A549 (cell line): ENCODE data around the gene ATG9A. TPM values are rescaled to one million over a fixed set of nuclear protein-coding genes. Genes with fewer than 3 reads are reported as not detected.

Experiments
- ATAC-seq, 2 experiments: fragments of 200-7000 bp in 1 of 2; fragments of >200 bp in 1 of 2; cut with Nextera tagmentation in 1 of 2; cut with Tn5 transposase in 1 of 2; 3 replicates each; pipeline versions ENCODE4 v1.8.0 to v1.9.1; 2018 to 2020; ENCODE audit warnings: mild to moderate bottlenecking in 1 of 2, moderate library complexity in 1 of 2
- CTCF ChIA-PET: fragments of 300-600 bp; sonication (Branson Sonifier 250); formaldehyde crosslinking; extraction: SDS; loops from one replicate; lab custom pipeline; 2021; ENCODE audit warnings: antibody characterized with exemption, inconsistent platforms; lab: Yijun Ruan, JAX
- POLR2A ChIA-PET: fragments of 350-600 bp; formaldehyde crosslinking; extraction: SDS; loops from one replicate; lab custom pipeline; 2021; ENCODE audit warnings: antibody characterized with exemption, inconsistent platforms; lab: Yijun Ruan, JAX
- DNase-seq, 2 experiments: peaks; one replicate each; pipeline versions ENCODE4 v3.0.0 to v3.0.0-alpha.2; 2011 to 2016; ENCODE audit warnings: low read depth in 1 of 2, low spot score in 1 of 2
- FAIRE-seq: peaks from 2 replicates; lab custom pipeline; 2011; peaks lifted over from hg19 to GRCh38; lab: Jason Lieb, UNC
- H3K27ac ChIP-seq, 2 experiments: fragments of >200 bp; sonication (Bioruptor Twin); formaldehyde crosslinking; 3 replicates each; pipeline ENCODE4 v1.5.1; 2016 to 2017
- H3K4me1 ChIP-seq: fragments of >200 bp; sonication (Bioruptor Twin); formaldehyde crosslinking; 3 replicates; pipeline ENCODE4 v1.6.1; 2016
- H3K4me2 ChIP-seq: fragments of >200 bp; sonication (Bioruptor Twin); formaldehyde crosslinking; 3 replicates; pipeline ENCODE4 v1.6.1; 2016
- H3K4me3 ChIP-seq: fragments of >200 bp; sonication (Bioruptor Twin); formaldehyde crosslinking; 3 replicates; pipeline ENCODE4 v1.5.1; 2016
- H3K9me3 ChIP-seq: fragments of >200 bp; sonication (Bioruptor Twin); formaldehyde crosslinking; 3 replicates; pipeline ENCODE4 v1.6.1; 2016
- CBX8 ChIP-seq: fragments of 200-600 bp; sonication (generic); IDR thresholded peaks from 2 replicates; pipeline ENCODE4 v1.6.1; 2016
- CHD4 ChIP-seq: fragments of 200-600 bp; sonication (generic); IDR thresholded peaks from 2 replicates; pipeline ENCODE4 v1.6.1; 2016; ENCODE audit warnings: antibody characterized with exemption, mild to moderate bottlenecking, borderline replicate concordance
- ESRRA ChIP-seq: fragments of 150-350 bp; IDR thresholded peaks from 2 replicates; pipeline ENCODE4 v1.6.1; 2014; ENCODE audit warnings: mild to moderate bottlenecking, low read length, borderline replicate concordance
- FOSB ChIP-seq: fragments of 250-450 bp; sonication (Bioruptor Pico); IDR thresholded peaks from 2 replicates; pipeline ENCODE4 v1.5.0; 2020; ENCODE audit warnings: mild to moderate bottlenecking, moderate library complexity
- FOSL2 ChIP-seq, 2 experiments: fragments of 450-650 bp in 1 of 2; fragments of >200 bp in 1 of 2; sonication (Bioruptor Twin) in 1 of 2; formaldehyde crosslinking; IDR thresholded peaks; 2 replicates each; pipeline versions ENCODE4 v1.5.0 to v1.6.1; 2016 to 2020; ENCODE audit warnings: mild to moderate bottlenecking in 1 of 2, moderate library complexity in 1 of 2
- HOXA7 ChIP-seq: fragments of 250-450 bp; sonication (Bioruptor Pico); IDR thresholded peaks from 2 replicates; pipeline ENCODE4 v1.5.0; 2020; ENCODE audit warnings: mild to moderate bottlenecking, moderate library complexity
- HOXB5 ChIP-seq: fragments of 250-450 bp; sonication (Bioruptor Pico); IDR thresholded peaks from 2 replicates; pipeline ENCODE4 v1.5.0; 2020; ENCODE audit warnings: mild to moderate bottlenecking, moderate library complexity
- JUN ChIP-seq, 2 experiments: fragments of >200 bp; sonication (Bioruptor Twin); formaldehyde crosslinking; IDR thresholded peaks; 2 replicates in 1 of 2; 3 replicates in 1 of 2; pipeline ENCODE4 v1.6.1; 2016 to 2017
- KDM1A ChIP-seq: fragments of 200-600 bp; sonication (generic); IDR thresholded peaks from 2 replicates; pipeline ENCODE4 v1.6.1; 2016; ENCODE audit warnings: low read depth, mild to moderate bottlenecking
- MAFK ChIP-seq: fragments of 450-650 bp; IDR thresholded peaks from 2 replicates; pipeline ENCODE4 v1.6.1; 2014; ENCODE audit not compliant: partially characterized antibody
- MAZ ChIP-seq: fragments of 150-350 bp; IDR thresholded peaks from 2 replicates; pipeline ENCODE4 v1.6.1; 2014; ENCODE audit warnings: antibody characterized with exemption, low read depth, low read length, borderline replicate concordance
- MYC ChIP-seq: IDR thresholded peaks from 2 replicates; pipeline ENCODE4 v1.6.1; 2012; ENCODE audit warnings: mild to moderate bottlenecking, inconsistent platforms, low read length, improper control_type of control experiment, borderline replicate concordance
- NFE2L2 ChIP-seq: fragments of 150-350 bp; conservative IDR thresholded peaks from 2 replicates; pipeline ENCODE4 v1.6.1; 2014; ENCODE audit warnings: low read length
- NPAS2 ChIP-seq: fragments of 250-450 bp; sonication (Bioruptor Pico); IDR thresholded peaks from 2 replicates; pipeline ENCODE4 v1.8.0; 2022; ENCODE audit warnings: mild to moderate bottlenecking, moderate library complexity, borderline replicate concordance
- NR3C1 ChIP-seq: fragments of >200 bp; sonication (Bioruptor Twin); formaldehyde crosslinking; IDR thresholded peaks from 3 replicates; pipeline ENCODE4 v1.6.1; 2017
- POLR2AphosphoS2 ChIP-seq: conservative IDR thresholded peaks from 2 replicates; pipeline ENCODE4 v1.6.1; 2012; ENCODE audit warnings: low read length, improper control_type of control experiment, inconsistent platforms
- RARB ChIP-seq: fragments of 250-450 bp; sonication (Bioruptor Pico); IDR thresholded peaks from 2 replicates; pipeline ENCODE4 v1.8.0; 2021; ENCODE audit warnings: mild to moderate bottlenecking, moderate library complexity
- RFX5 ChIP-seq: fragments of 450-650 bp; IDR thresholded peaks from 2 replicates; pipeline ENCODE4 v1.7.1; 2014; ENCODE audit warnings: antibody characterized with exemption, mild to moderate bottlenecking, moderate library complexity
- SMC3 ChIP-seq: fragments of >200 bp; sonication (Bioruptor Twin); formaldehyde crosslinking; IDR thresholded peaks from 3 replicates; pipeline ENCODE4 v1.6.1; 2018; ENCODE audit warnings: inconsistent platforms
- ZC3H11A ChIP-seq: fragments of 450-650 bp; IDR thresholded peaks from 2 replicates; pipeline ENCODE4 v1.6.1; 2014; ENCODE audit warnings: antibody characterized with exemption, mild to moderate bottlenecking
- ZFP36 ChIP-seq: fragments of 450-650 bp; IDR thresholded peaks from 2 replicates; pipeline ENCODE4 v1.6.1; 2014; ENCODE audit warnings: borderline replicate concordance; ENCODE audit not compliant: partially characterized antibody
- WGBS: methylation state at CpG from one replicate; pipeline ENCODE4 v1.1.6; 2017; ENCODE audit errors: missing lambda C conversion rate; 5-methylcytosine and 5-hydroxymethylcytosine counted together
- polyA plus RNA-seq, 4 experiments: library from polyadenylated mRNA; depleted of rRNA in 3 of 4; stranded (reverse); fragments of >200 nt; fragmentation: RNase III in 1 of 4; extraction: RNeasy Plus Mini Kit Qiagen cat#74134 plus additional on column Dnase treatment in 1 of 4; gene quantifications; 2 replicates in 3 of 4; 3 replicates in 1 of 4; pipeline ENCODE4 v1.2.3, GENCODE V29; 2011 to 2017
- TF ChIP-seq, protein P1 (sequence below): IDR thresholded peaks from 2 replicates; pipeline ENCODE4 v1.6.1; 2012
- TF ChIP-seq, protein P2 (sequence below): IDR thresholded peaks from 2 replicates; pipeline ENCODE4 v1.6.1; 2012
- TF ChIP-seq, protein P3 (sequence below): fragments of 150-350 bp; IDR thresholded peaks from 2 replicates; pipeline ENCODE4 v1.6.1; 2014; ENCODE audit warnings: low read depth, mild to moderate bottlenecking, low read length
- TF ChIP-seq, protein P4 (sequence below): fragments of 450-650 bp; IDR thresholded peaks from 2 replicates; pipeline ENCODE4 v1.6.1; 2014; ENCODE audit warnings: antibody characterized with exemption
- TF ChIP-seq, protein P5 (sequence below): fragments of 250-450 bp; sonication (Bioruptor Pico); IDR thresholded peaks from 2 replicates; pipeline ENCODE4 v1.5.0; 2020; ENCODE audit warnings: low read depth, mild to moderate bottlenecking, moderate library complexity
- TF ChIP-seq, protein P6 (sequence below): fragments of >200 bp; sonication (Bioruptor Twin); formaldehyde crosslinking; IDR thresholded peaks from 2 replicates; pipeline ENCODE4 v1.6.1; 2016

ATG9A gene
- polyA plus RNA-seq, 2 of the 4 experiments (the other 2 are of a cell fraction): 41.9 to 75.2 TPM

DNA sequence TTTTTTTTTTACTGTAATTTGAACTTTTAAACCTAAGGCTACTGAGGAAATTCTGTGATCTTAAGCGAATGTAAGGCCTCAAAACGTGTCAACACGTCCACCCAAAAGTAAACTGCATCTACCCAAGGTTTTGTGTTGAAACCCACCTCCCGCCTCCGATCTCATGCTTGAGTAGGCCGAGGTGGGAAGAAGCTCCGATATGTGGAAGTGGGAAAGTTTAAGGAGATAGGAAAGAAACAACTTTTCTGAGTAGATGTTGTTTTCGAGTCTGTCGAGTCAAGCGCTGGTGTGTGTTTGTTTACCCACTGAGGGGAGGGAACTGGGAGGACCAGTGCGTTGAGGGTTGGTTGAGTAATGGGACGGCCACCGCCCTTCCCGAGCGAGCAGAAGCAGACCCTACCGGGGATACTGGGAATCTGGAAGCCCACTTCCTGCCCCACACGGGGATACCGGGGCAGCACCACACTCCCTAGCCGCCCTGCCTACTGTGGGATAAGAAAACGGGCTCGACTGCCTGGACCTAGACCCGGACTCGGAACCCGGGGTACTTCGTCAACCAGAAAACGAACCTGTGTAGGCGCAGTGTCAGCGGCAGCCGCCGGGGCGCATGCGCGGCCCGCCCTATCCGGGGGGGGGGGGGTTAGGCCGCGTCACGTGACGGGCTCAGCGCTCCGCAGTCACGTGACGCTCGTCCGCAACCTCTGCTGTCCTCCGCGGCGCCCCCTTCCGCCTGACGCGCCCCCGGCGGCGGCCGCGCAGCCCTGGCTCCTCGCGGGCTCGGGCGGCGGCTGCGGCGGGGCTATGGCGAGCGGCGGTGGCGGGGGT, 51.7 kb downstream of the ATG9A start, which contains the start of gene RETREG2 (continued):
- TF ChIP-seq ZFP36: no peak
- TF ChIP-seq, protein P1, sequence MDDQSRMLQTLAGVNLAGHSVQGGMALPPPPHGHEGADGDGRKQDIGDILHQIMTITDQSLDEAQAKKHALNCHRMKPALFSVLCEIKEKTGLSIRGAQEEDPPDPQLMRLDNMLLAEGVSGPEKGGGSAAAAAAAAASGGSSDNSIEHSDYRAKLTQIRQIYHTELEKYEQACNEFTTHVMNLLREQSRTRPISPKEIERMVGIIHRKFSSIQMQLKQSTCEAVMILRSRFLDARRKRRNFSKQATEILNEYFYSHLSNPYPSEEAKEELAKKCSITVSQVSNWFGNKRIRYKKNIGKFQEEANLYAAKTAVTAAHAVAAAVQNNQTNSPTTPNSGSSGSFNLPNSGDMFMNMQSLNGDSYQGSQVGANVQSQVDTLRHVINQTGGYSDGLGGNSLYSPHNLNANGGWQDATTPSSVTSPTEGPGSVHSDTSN: no peak
- TF ChIP-seq, protein P2, sequence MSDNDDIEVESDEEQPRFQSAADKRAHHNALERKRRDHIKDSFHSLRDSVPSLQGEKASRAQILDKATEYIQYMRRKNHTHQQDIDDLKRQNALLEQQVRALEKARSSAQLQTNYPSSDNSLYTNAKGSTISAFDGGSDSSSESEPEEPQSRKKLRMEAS: peak; percentile 74
- TF ChIP-seq, protein P3, sequence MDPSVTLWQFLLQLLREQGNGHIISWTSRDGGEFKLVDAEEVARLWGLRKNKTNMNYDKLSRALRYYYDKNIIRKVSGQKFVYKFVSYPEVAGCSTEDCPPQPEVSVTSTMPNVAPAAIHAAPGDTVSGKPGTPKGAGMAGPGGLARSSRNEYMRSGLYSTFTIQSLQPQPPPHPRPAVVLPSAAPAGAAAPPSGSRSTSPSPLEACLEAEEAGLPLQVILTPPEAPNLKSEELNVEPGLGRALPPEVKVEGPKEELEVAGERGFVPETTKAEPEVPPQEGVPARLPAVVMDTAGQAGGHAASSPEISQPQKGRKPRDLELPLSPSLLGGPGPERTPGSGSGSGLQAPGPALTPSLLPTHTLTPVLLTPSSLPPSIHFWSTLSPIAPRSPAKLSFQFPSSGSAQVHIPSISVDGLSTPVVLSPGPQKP: no peak
- peak; percentile 74 to 85 for TF ChIP-seq JUN (IDR thresholded peaks at IDR 0.05)
- TF ChIP-seq MAZ: peak; percentile 12; the same call in 1 of the 2 replicates
- TF ChIP-seq MYC: no peak
- TF ChIP-seq, all 56 proteins: peak for 13

DNA sequence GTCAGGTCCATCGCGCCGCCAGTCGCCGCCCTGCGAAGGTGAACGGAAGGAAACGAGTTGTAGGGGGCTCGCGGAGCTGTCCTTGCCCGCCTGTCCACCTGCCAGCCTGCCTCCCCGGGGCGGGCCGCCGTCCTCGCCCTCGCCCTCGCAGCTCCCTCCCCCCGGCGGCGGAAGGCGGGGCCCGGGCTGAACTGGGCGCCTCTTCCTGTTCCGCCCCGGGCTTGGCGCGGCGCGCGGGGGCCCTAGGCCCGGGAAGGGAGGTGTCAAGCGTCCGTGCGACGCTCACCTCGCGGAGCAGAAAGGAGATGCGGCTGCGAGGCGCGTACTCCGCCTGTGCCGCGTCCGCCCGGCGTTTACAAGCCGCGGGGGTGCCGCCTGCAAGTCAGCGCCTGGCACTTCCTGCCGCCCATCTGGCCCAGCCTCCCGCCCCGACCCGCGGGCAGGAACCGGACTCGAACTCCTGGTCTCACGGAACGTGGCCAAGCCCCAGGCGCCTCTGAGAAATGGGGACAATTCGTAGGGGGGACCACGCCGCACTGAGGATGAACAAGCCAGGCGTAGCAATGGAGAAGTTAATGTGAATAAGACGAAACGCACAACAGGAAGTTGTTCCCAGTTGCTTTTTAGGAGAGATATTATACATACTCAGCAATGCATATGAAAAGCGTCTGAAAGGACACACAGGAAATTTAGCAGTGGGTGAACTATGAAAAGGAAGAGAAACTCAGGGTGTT, 52.5 kb downstream of the ATG9A start, which contains the start of gene CNPPD1:
Gene CNPPD1 (minus strand): TSS at position 108 of the 734 bp plus-strand sequence. CDS start 97 bp downstream, at position 11.
- no peaks in the 10 kb centered on the region for H3K9me3 ChIP-seq
- H3K4me3 ChIP-seq: peak within 1 kb of the TSS; percentile 84
- FAIRE-seq: no peak
- peak; percentile 78 to 89 for ATAC-seq
- H3K4me2 ChIP-seq: peak within 1 kb of the TSS; percentile 84
- POLR2A ChIA-PET: interaction anchor here (0.7 to 2.5 kb wide), 11 partner anchors 17 to 353 kb away, joined by 3 to 15 read pairs (median 4); partner anchors contain the start of genes ABCB6, DNAJB2, TUBA4A and ZFAND2B
- peaks cover 15% of the 10 kb centered on the region for H3K4me1 ChIP-seq
- CTCF ChIA-PET: interaction anchor here (0.7 to 10.6 kb wide), 12 partner anchors 12 to 212 kb away, joined by 3 to 177 read pairs (median 6); partner anchors contain the start of genes DNAJB2 and NHEJ1
- WGBS: under 1% methylated on average over 26 of the region's 69 CpGs
- DNase-seq: peak; percentile 55 to 86
- H3K27ac ChIP-seq: peak within 1 kb of the TSS; percentile 83 to 96
- TF ChIP-seq, protein P2: peak; percentile 92
- TF ChIP-seq ZC3H11A (no peak), NFE2L2 (no peak), RFX5 (no peak; the same call in 1 of the 2 replicates), FOSB (no peak), FOSL2 (IDR thresholded peaks at IDR 0.05) (no peak), FOSL2 (CRISPR knock-in tag; IDR thresholded peaks at IDR 0.05) (peak; percentile 19; the same call in 1 of the 2 replicates), MAFK (no peak), CHD4 (no peak), SMC3 (no peak), KDM1A (no peak), ESRRA (no peak), POLR2AphosphoS2 (no peak), JUN (IDR thresholded peaks at IDR 0.05) (peak; percentile 43 to 87; a peak in 4 of 5 replicates), NR3C1 (no peak), RARB (no peak; the same call in 1 of the 2 replicates), HOXA7 (CRISPR knock-in tag) (no peak), CBX8 (no peak), HOXB5 (peak; percentile 64), MAZ (0 out of 2 replicates have a peak, but pooled peaks have one; percentile 20), NPAS2 (no peak)
- TF ChIP-seq, protein P4, sequence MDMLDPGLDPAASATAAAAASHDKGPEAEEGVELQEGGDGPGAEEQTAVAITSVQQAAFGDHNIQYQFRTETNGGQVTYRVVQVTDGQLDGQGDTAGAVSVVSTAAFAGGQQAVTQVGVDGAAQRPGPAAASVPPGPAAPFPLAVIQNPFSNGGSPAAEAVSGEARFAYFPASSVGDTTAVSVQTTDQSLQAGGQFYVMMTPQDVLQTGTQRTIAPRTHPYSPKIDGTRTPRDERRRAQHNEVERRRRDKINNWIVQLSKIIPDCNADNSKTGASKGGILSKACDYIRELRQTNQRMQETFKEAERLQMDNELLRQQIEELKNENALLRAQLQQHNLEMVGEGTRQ: no peak
- TF ChIP-seq, protein P5, sequence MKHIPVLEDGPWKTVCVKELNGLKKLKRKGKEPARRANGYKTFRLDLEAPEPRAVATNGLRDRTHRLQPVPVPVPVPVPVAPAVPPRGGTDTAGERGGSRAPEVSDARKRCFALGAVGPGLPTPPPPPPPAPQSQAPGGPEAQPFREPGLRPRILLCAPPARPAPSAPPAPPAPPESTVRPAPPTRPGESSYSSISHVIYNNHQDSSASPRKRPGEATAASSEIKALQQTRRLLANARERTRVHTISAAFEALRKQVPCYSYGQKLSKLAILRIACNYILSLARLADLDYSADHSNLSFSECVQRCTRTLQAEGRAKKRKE (CRISPR knock-in tag): no peak
- TF ChIP-seq, protein P1: 0 out of 2 replicates have a peak, but pooled peaks have one; percentile 23
- TF ChIP-seq, protein P3: no peak
- TF ChIP-seq, protein P6, sequence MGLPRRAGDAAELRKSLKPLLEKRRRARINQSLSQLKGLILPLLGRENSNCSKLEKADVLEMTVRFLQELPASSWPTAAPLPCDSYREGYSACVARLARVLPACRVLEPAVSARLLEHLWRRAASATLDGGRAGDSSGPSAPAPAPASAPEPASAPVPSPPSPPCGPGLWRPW: no peak
